ENCODE data around the gene CALM3. TPM values are rescaled to one million over a fixed set of nuclear protein-coding genes. Genes with fewer than 3 reads are reported as not detected.

CALM3 gene
- total and polyA plus RNA-seq, 2 of the 13 experiments (the other 11 are each of a cell fraction or from before 2014, with no cell fraction given): 239 to 258 TPM

GRCh38 chr19:46601318-46602224, at the start of gene CALM3 (continued):
- TF ChIP-seq PHF8 (CRISPR knock-in tag; IDR thresholded peaks at IDR 0.05) (peak; percentile 72), ZSCAN25 (CRISPR knock-in tag; IDR thresholded peaks at IDR 0.05) (peak; percentile 18), ZNF207 (IDR thresholded peaks at IDR 0.05; ENCODE audit: borderline replicate concordance) (no peak), ZNF605 (CRISPR knock-in tag; IDR thresholded peaks at IDR 0.05) (no peak), ZNF224 (CRISPR knock-in tag; IDR thresholded peaks at IDR 0.05) (peak; percentile 15; the same call in 1 of the 2 replicates), AGO2 (optimal IDR thresholded peaks at IDR 0.05; ENCODE audit: low read depth, low read length) (peak; percentile 23), POLR2G (IDR thresholded peaks at IDR 0.05; ENCODE audit: low read depth, low read length) (peak; percentile 79), IRX3 (CRISPR knock-in tag; IDR thresholded peaks at IDR 0.05; ENCODE audit: borderline replicate concordance, low read depth) (0 out of 2 replicates have a peak, but pooled peaks have one; percentile 41)

- H2AFZ ChIP-seq (ENCODE audit: low read length): no peak overlapping the region
- H3K36me3 ChIP-seq (replicated peaks in 1 of 2; ENCODE audit: control insufficient read depth in 1 of 2, insufficient read depth in 2 of 2, low read length in 2 of 2): no peaks in the 10 kb centered on the region
- no peak overlapping the region for H3K4me3 ChIP-seq (replicated peaks in 1 of 3; ENCODE audit: insufficient read depth in 1 of 3, low read depth in 2 of 3, low read length in 3 of 3)
- DNase-seq (ENCODE audit: low spot score): no peak
- H3K9ac ChIP-seq (ENCODE audit: insufficient read depth, low read depth, low read length): no peak overlapping the region
- no peaks in the 10 kb centered on the region for H4K20me1 ChIP-seq (ENCODE audit: insufficient read depth, low read length)
- CTCF ChIA-PET (ENCODE audit: low intra/inter-chr PET ratio, low total read pairs): no interaction called here
- no peaks in the 10 kb centered on the region for H3K27me3 ChIP-seq (ENCODE audit: control insufficient read depth in 1 of 2, insufficient read depth in 2 of 2, low read length in 2 of 2)
- no peak overlapping the region for H3K27ac ChIP-seq (ENCODE audit: extremely low read length, insufficient read depth, low read length)
- no TSS peak for BruUV-seq (replicated peaks)
- H3K4me1 ChIP-seq (ENCODE audit: insufficient read depth, low read length): no peaks in the 10 kb centered on the region
- no peak for TF ChIP-seq PRMT3 (CRISPR knock-in tag; IDR thresholded peaks at IDR 0.05; ENCODE audit: borderline replicate concordance, low read depth)
- TF ChIP-seq NR0B2 (CRISPR knock-in tag; IDR thresholded peaks at IDR 0.05): no peak
- POLR2A ChIA-PET: no interaction called here
- peaks cover 9% of the 10 kb centered on the region; the same call in 1 of the 2 replicates for H3K9me3 ChIP-seq (ENCODE audit: low read length)
- in situ Hi-C loops (cut with HindIII; ENCODE audit: extremely low pct_ligation_motif_present, low pct_unique_long_range_greater_than_20kb): no loop called here
- 29% methylated on average over 1 of the region's 1 CpG for WGBS (ENCODE audit: low lambda C conversion rate)
- no peak overlapping the region for H3K4me2 ChIP-seq (ENCODE audit: low read depth, low read length)
- FAIRE-seq: no peak
- ATAC-seq: no peak
- H3K79me2 ChIP-seq (ENCODE audit: insufficient read depth, low read length): no peaks in the 10 kb centered on the region
- intact Hi-C loops (cut with micrococcal nuclease; ENCODE audit: unreplicated experiment): no loop called here
Observed at GRCh38 chr19:46552891-46553290, 48.2 kb upstream of the CALM3 start.

Data from HepG2 (cell line).